GM03348 (cell line): ENCODE measurements around the gene NLGN2.

Experiments
- DNase-seq: peaks from one replicate; pipeline ENCODE4 v3.0.0; 2012; ENCODE audit warnings: low spot score

The NLGN2 gene

DNA sequence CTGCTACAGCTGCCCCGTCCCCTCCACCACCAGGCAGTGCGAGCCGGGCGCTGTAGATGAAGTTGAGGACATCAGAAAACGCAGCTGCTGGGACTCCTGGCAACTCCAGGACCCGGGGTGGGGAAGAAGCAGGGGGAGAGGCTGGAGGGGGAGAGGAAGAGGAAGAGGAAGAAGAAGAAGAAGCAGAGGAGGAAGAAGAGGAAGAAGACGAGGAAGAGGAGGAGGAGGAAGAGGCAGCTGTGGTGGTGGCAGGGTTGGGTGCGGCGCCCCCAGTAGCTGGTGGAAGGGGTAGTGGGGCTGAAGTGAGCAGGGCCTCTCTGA lies 58.6 kb downstream of the NLGN2 start:
- no peak for DNase-seq

DNA sequence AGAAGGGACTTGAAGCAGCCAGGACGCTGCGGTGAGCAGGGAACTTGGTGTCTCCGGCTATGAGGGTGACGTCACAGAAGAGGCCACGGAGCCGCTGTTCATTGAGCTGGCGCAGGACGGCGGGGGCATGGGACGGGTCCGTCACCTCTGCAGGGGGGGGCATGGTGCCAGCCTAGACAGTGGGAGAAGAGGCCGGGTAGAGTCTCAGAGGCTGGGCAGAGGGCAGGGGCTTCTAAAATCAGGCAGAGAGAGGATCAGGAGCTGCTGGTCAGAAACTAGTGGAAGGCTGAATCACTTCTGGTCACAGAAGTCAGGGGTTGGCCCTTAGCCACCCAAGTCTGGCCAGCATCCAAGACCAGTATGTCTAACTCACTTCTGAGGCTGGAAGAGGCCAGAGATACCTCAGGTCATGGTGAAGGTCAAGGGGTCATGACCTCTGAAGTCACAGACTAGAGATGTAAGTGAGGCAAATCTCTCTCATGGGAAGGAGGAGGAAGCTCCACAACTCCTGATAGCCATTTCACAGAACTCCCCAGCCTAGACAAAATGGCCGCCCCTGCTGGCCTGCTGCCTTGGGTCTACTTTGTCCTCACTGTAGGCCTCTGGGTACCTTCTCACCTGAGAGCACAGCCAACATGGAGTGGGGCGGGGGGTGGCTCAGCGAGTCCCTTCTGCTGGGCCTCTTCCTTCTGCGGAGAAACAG lies 59.1 kb downstream of the NLGN2 start:
- no peak for DNase-seq

DNA sequence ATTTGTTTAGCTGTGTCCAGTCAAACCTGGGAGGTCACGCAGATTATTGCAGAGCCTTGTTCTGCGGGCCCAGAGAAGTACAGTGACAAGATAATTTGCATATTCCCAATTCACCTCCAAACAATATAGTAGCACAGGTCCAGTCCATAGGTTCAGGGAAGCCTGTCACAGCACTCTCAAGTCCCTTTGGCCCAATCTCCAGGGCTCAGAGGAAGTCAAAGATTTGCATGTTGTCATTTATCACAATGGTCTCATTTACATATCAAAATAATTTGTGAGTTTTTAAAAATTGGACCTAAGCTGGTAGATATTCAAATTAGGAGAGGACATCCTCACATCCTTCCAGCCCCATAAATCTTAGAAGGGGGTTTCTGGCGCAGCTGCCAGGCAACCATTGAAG lies 59.9 kb downstream of the NLGN2 start:
- DNase-seq: no peak

- DNase-seq: no peak
These were observed 60.6 kb downstream of the NLGN2 start for GRCh38 chr17:7468290-7468689.

DNA sequence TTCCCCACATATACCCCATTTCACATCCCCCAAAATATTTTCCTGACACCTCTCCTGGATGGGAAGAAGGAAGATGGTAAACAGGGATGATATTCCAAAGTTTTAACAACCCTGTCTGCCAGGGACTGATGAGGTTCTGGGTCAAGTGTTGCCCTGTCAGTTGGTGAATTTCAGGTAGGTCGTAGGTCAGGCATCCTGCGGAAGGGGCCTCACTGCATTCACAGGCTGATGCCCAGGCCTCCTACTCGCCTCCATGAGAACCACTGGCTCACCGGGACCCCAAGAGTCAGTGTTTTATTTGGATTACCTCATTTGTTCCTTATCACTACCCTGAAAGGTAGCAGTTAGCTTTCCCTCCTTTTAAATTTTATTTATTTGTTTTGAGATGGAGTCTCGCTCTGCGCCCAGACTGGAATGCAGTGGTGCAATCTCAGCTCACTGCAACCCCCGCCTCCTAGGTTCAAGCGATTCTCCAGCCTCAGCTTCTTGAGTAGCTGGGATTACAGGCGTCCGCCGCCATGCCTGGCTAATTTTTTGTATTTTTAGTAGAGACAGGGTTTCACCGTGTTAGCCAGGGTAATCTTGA lies 61.3 kb downstream of the NLGN2 start:
- no peak for DNase-seq
